ENCODE results near the gene PTPRT. TPM values are rescaled to one million over a fixed set of nuclear protein-coding genes. Genes with fewer than 3 reads are reported as not detected.

The PTPRT gene
- total RNA-seq, 1 experiment from 2014 or later, result not detected

- TF ChIP-seq REST (IDR thresholded peaks at IDR 0.05; ENCODE audit: low read depth) (no peak), ATF3 (IDR thresholded peaks at IDR 0.05) (no peak), CEBPB (IDR thresholded peaks at IDR 0.05; ENCODE audit: low read depth) (no peak), ZFX (IDR thresholded peaks at IDR 0.05) (no peak)
These were observed 586.1 kb downstream of the PTPRT start (continued) for GRCh38 chr20:42603655-42604054.

GRCh38 chr20:42598581-42598980, 591.1 kb downstream of the PTPRT start:
- CTCF ChIA-PET, result no interaction called here
- BruUV-seq (replicated peaks), result no TSS peak
- TF ChIP-seq CBX3 (IDR thresholded peaks at IDR 0.05; ENCODE audit: low read depth) (no peak), SRF (IDR thresholded peaks at IDR 0.05; ENCODE audit: low read depth) (no peak), ZFX (IDR thresholded peaks at IDR 0.05) (no peak), ELF1 (IDR thresholded peaks at IDR 0.05; ENCODE audit: borderline replicate concordance, low read depth) (no peak), ZNF274 (IDR thresholded peaks at IDR 0.05; ENCODE audit: low read depth, low read length) (no peak), JUND (IDR thresholded peaks at IDR 0.05) (no peak), EZH2 (IDR thresholded peaks at IDR 0.05) (no peak), TCF7L2 (IDR thresholded peaks at IDR 0.05; ENCODE audit: borderline replicate concordance, extremely low read depth, insufficient read depth, insufficient read length) (no peak), POLR2AphosphoS5 (IDR thresholded peaks at IDR 0.05; ENCODE audit: low read depth, low read length) (no peak), YY1 (IDR thresholded peaks at IDR 0.05; ENCODE audit: extremely low read depth, insufficient replicate concordance, low read depth, low read length) (no peak), CTCF (IDR thresholded peaks at IDR 0.05 in 2 of 3, conservative IDR thresholded peaks at IDR 0.05 in 1 of 3; ENCODE audit: borderline replicate concordance in 1 of 3, insufficient read depth in 1 of 3, low read depth in 2 of 3, low read length in 2 of 3) (no peak), CEBPB (IDR thresholded peaks at IDR 0.05; ENCODE audit: low read depth) (no peak), POLR2A (IDR thresholded peaks at IDR 0.05; ENCODE audit: borderline replicate concordance, extremely low read depth, insufficient read depth, insufficient read length) (no peak), SP1 (IDR thresholded peaks at IDR 0.05; ENCODE audit: low read depth) (no peak), EGR1 (IDR thresholded peaks at IDR 0.05; ENCODE audit: low read depth) (no peak), MAX (IDR thresholded peaks at IDR 0.05) (no peak)

More at GRCh38 chr20:42598581-42598980, 591.1 kb downstream of the PTPRT start:
- no peaks in the 10 kb centered on the region for H3K79me2 ChIP-seq (ENCODE audit: insufficient read depth, low read length)
- H4K20me1 ChIP-seq (ENCODE audit: insufficient read depth), result no peaks in the 10 kb centered on the region
- H3K4me3 ChIP-seq (replicated peaks in 1 of 2; ENCODE audit: low read depth in 1 of 2, low read length in 2 of 2), result no peak overlapping the region
- no peaks in the 10 kb centered on the region for H3K9me2 ChIP-seq (ENCODE audit: insufficient read depth)
- intact Hi-C loops (cut with micrococcal nuclease), result no loop called here
- H3K4me1 ChIP-seq (ENCODE audit: control insufficient read depth in 1 of 2, insufficient read depth in 2 of 2, low read length in 2 of 2), result no peaks in the 10 kb centered on the region
- H3K27me3 ChIP-seq (ENCODE audit: insufficient read depth, low read length), result no peaks in the 10 kb centered on the region
- ChIA-PET RAD21 (ENCODE audit: low non-redundant PET in 1 of 2, low total read pairs in 2 of 2, uncharacterized antibody in 2 of 2, unreplicated experiment in 2 of 2) (no interaction called here), POLR2A (no interaction called here)
- ATAC-seq (no peak), DNase-seq (ENCODE audit: low read depth, low spot score) (no peak)
- H2AFZ ChIP-seq (ENCODE audit: low read depth, low read length, poor library complexity, severe bottlenecking), result no peak overlapping the region
- peaks cover 7 to 20% of the 10 kb centered on the region in 2 experiments; a peak in 2 of 4 replicates for H3K9me3 ChIP-seq (ENCODE audit: control insufficient read depth in 1 of 2, insufficient read depth in 1 of 2, low read depth in 1 of 2, low read length in 2 of 2)
- no peak overlapping the region for H3K27ac ChIP-seq (ENCODE audit: low read depth, low read length)
- no peak overlapping the region for H3K9ac ChIP-seq (ENCODE audit: low read length)
- no peaks in the 10 kb centered on the region for H3K36me3 ChIP-seq (ENCODE audit: control insufficient read depth in 1 of 2, insufficient read depth in 2 of 2, low read length in 2 of 2)
- H3K4me2 ChIP-seq (ENCODE audit: low read length), result no peak overlapping the region

All from HCT116 (cell line).